ENCODE measurements around the gene C17orf58.

The C17orf58 gene

GRCh38 chr17:67950945-67951344 lies 45.3 kb downstream of the C17orf58 start:
- no peak for DNase-seq (ENCODE audit: low read depth)

- DNase-seq (ENCODE audit: low read depth): no peak
These were observed 48.9 kb downstream of the C17orf58 start for GRCh38 chr17:67947325-67947813.

- DNase-seq (ENCODE audit: low read depth): no peak
These were observed 49.8 kb downstream of the C17orf58 start for GRCh38 chr17:67946513-67946912.

- no peak for DNase-seq (ENCODE audit: low read depth)
These were observed 52.2 kb downstream of the C17orf58 start for GRCh38 chr17:67944035-67944434.

- no peak for DNase-seq (ENCODE audit: low read depth)
These were observed 53.5 kb downstream of the C17orf58 start for GRCh38 chr17:67942810-67943209.
